Ovary (tissue), 3 donors: Measurements from ENCODE around the gene MYB.

Experiments
- POLR2A ChIP-seq: fragments of 450-650 bp; IDR thresholded peaks from one replicate; pipeline ENCODE4 v1.6.1; 2017; ENCODE audit warnings: antibody characterized with exemption, mild to moderate bottlenecking, moderate library complexity
- TF ChIP-seq, protein P1 (sequence below), 3 donors: fragments of 450-650 bp in 2 of 3; fragments of 200-600 bp in 1 of 3; IDR thresholded peaks; one replicate each; pipeline versions ENCODE4 v1.5.1 to v1.8.0; 2016 to 2022; ENCODE audit warnings: antibody characterized with exemption in 3 of 3, mild to moderate bottlenecking in 1 of 3
- donor health status: DM: no; HTN: no; CAD: no.

DNA sequence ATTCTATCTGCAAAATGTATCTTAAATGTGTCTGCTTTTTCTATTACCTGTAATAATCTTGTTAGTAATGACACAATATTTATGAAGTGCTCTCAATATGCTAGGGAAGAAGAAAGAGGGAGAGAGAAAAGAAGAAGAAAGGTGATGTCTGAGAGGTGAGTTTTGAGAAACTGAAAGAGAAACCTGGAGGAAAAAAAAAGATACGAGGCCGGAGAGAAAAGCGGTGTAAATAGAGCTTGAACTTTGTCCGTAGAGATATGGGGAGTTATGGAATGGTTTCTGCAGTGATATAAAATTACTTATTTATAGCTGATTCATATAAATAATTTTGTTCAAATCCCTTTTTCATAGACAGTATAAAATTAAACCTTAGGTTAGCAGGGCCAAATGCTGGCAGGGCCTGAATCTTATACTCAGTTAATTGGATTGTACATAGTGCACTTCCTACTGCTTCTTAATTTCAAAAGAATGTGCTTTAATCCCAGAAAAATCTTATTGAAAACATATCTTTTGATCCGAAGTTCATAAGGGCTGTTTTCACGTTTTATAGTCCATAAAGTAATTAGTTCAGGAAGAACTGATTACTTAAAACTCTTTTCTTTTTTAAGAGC is 43.0 kb downstream of the MYB start:
- TF ChIP-seq, protein P1, sequence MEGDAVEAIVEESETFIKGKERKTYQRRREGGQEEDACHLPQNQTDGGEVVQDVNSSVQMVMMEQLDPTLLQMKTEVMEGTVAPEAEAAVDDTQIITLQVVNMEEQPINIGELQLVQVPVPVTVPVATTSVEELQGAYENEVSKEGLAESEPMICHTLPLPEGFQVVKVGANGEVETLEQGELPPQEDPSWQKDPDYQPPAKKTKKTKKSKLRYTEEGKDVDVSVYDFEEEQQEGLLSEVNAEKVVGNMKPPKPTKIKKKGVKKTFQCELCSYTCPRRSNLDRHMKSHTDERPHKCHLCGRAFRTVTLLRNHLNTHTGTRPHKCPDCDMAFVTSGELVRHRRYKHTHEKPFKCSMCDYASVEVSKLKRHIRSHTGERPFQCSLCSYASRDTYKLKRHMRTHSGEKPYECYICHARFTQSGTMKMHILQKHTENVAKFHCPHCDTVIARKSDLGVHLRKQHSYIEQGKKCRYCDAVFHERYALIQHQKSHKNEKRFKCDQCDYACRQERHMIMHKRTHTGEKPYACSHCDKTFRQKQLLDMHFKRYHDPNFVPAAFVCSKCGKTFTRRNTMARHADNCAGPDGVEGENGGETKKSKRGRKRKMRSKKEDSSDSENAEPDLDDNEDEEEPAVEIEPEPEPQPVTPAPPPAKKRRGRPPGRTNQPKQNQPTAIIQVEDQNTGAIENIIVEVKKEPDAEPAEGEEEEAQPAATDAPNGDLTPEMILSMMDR (IDR thresholded peaks at IDR 0.05) = no peak
- TF ChIP-seq POLR2A = no peak
